ENCODE results near the gene HSPB8.

DNA sequence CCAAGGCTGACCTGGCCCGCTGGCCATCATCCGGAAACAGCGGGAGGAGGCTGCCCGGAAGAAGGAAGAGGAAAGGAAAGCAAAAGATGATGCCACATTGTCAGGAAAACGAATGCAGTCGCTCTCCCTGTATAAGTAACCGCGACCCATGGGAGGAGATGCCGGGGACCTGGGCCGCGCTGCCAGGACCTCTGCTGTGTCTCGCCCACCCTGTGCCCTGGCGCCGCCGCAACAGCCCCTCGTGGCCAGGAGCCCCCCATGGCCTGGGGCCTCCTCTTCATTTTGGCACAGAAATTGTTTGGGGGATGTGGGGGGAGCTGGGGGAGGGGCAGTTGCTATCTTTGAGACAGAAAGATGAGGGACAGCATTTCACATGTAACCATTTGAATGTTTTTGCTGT is 16.5 kb downstream of the HSPB8 start:
- TF ChIP-seq ZNF317 (CRISPR knock-in tag; IDR thresholded peaks at IDR 0.05; ENCODE audit: borderline replicate concordance, low read depth), result no peak
- TF ChIP-seq, protein P1, sequence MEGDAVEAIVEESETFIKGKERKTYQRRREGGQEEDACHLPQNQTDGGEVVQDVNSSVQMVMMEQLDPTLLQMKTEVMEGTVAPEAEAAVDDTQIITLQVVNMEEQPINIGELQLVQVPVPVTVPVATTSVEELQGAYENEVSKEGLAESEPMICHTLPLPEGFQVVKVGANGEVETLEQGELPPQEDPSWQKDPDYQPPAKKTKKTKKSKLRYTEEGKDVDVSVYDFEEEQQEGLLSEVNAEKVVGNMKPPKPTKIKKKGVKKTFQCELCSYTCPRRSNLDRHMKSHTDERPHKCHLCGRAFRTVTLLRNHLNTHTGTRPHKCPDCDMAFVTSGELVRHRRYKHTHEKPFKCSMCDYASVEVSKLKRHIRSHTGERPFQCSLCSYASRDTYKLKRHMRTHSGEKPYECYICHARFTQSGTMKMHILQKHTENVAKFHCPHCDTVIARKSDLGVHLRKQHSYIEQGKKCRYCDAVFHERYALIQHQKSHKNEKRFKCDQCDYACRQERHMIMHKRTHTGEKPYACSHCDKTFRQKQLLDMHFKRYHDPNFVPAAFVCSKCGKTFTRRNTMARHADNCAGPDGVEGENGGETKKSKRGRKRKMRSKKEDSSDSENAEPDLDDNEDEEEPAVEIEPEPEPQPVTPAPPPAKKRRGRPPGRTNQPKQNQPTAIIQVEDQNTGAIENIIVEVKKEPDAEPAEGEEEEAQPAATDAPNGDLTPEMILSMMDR (IDR thresholded peaks at IDR 0.05), result no peak
- TF ChIP-seq, protein P2, sequence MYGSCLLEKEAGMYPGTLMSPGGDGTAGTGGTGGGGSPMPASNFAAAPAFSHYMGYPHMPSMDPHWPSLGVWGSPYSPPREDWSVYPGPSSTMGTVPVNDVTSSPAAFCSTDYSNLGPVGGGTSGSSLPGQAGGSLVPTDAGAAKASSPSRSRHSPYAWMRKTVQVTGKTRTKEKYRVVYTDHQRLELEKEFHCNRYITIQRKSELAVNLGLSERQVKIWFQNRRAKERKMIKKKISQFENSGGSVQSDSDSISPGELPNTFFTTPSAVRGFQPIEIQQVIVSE (CRISPR knock-in tag; IDR thresholded peaks at IDR 0.05; ENCODE audit: borderline replicate concordance), result no peak

All from WTC11 (cell line).